HL-60/S4 treated with phorbol 12-myristate 13-acetate at 8.2 ng/mL for 4 days and 3 days (cell line): ENCODE data around the gene FAAP20.

Source experiments
- in situ Hi-C: fragments of 300-500 bp; cut with MboI; formaldehyde crosslinking; loops from 2 replicates; pipeline ENCODE4 v1.15.0; 2022; ENCODE audit warnings: low sequenced_read_pairs

FAAP20 gene, protein sequence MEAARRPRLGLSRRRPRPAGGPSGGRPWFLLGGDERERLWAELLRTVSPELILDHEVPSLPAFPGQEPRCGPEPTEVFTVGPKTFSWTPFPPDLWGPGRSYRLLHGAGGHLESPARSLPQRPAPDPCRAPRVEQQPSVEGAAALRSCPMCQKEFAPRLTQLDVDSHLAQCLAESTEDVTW

GRCh38 chr1:2194319-2194897, at the start of gene FAAP20:
Gene FAAP20, minus strand, starts transcription at chr1:2194772. Its CDS starts 23 bp downstream, at chr1:2194749.
- in situ Hi-C loops, result loop anchor here (10.0 to 25.0 kb wide), 2 partner anchors 180 to 343 kb away; partner anchors contain the start of genes HES5 and PANK4

DNA sequence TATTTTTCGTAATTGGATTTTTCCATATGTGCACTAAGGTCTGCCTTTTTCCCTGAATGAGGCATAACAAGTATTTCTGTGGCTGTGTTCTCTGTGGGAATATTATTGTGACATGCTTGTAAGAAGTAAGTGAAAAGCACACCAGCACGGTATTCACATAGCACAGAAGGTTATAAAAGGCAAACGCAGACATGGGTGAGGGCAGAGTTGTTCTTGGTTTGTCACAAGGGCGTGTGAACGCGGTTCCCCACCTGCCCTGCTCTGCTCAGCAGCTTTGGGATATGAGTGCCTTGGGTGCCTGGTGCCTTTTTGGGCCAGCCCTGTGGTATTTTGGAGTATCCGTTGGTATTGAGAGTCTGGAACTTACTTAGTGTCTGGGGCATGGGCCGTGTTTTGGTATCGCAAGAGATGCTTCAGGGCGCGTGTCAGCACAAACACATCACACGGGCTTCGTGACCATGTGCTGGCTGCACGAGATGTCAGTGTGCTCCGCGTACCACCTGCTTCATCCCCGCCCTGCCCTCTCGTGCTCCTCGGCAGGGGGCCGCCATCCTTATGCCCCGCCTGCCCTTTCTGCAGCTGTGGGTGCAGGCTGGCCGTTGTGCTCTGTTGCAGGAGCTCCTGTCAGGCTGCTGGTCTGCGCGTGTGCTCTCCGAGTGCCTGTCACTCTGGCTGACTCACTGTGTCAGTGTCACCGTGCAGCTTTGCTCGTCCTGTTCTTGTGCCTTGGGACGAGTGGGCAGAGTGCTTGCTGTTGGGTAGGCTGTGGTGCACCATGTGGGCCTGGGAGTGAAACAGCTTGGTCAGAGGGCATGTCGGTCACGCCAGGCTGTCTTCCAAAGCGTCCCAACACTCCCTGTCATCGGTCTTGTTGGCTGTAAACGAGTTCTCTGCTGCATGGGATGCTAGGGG, 48.5 kb upstream of the FAAP20 start:
- in situ Hi-C loops, result no loop called here

DNA sequence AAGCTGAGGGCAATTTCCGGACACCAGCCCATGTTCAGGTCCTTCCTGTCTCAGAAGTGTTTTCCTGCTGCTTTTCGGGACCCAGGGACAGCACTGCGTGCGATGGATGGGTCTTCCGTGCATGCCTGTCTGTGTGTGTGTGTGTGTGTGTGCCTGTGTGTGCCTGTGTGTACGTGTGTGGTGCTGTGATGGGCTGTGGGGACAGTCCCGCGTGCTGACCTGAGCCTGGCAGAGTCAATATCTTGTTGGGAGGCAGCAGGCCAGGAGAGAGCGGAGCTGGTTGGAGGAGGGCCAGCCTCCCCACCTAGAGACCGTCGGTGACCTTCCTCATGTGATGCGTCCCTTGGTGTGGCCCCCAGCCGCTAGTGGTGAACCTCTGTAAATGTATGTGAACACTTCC, 47.2 kb upstream of the FAAP20 start:
- in situ Hi-C loops, result no loop called here

GRCh38 chr1:2240270-2241156, 45.9 kb upstream of the FAAP20 start:
- in situ Hi-C loops, result no loop called here

DNA sequence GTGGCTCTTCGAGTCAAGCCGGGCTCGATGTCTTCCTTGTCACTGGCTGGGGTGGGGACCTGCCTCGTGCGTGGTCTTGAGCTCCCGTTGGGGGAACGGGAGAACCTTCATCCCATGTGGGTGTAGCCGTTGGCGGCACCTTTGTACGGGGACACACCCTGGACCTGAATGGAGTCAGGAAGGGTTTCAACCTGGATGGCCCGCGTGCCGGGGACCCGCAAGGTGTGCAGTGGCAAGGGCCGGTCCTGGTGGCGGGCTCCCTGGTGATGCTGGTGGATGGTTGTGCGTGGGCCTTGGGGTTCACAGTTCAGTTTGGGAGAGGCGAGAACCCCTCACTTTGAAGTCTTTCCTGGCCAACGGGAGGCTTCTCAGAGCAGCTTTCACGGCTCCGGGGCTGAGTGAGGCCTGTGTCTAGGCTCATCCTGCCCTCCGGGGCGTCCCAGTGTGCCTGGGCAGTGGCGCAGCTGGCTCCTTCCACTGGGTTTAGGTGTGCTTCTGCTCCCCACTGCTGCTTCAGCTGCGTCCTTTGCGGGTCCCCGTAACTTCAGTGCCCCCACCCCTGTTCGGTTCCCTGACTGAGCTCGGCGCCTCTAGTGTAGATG, 44.9 kb upstream of the FAAP20 start:
- in situ Hi-C loops, result no loop called here

DNA sequence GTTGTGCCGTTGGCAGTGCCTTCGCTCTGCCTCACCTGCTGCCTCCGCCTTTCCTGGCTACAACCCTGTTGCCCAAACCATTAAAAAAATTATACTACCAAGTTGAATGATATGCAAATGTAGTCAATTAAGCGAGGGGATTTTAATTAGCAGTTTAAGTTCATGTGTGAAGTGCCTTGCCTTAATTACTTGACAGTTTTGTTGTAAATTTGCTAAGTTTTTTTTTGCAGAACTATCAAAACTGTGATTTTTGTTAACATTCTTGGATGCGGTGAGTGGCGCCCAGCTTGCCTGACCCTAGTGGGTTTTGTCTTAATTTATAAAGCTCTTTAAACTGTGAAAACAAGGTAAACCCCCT, 44.4 kb upstream of the FAAP20 start:
- in situ Hi-C loops, result no loop called here

- in situ Hi-C loops, result no loop called here
Observed at GRCh38 chr1:2238361-2239012, 43.9 kb upstream of the FAAP20 start.

- in situ Hi-C loops, result no loop called here
Observed at GRCh38 chr1:2237773-2238172, 43.2 kb upstream of the FAAP20 start.

DNA sequence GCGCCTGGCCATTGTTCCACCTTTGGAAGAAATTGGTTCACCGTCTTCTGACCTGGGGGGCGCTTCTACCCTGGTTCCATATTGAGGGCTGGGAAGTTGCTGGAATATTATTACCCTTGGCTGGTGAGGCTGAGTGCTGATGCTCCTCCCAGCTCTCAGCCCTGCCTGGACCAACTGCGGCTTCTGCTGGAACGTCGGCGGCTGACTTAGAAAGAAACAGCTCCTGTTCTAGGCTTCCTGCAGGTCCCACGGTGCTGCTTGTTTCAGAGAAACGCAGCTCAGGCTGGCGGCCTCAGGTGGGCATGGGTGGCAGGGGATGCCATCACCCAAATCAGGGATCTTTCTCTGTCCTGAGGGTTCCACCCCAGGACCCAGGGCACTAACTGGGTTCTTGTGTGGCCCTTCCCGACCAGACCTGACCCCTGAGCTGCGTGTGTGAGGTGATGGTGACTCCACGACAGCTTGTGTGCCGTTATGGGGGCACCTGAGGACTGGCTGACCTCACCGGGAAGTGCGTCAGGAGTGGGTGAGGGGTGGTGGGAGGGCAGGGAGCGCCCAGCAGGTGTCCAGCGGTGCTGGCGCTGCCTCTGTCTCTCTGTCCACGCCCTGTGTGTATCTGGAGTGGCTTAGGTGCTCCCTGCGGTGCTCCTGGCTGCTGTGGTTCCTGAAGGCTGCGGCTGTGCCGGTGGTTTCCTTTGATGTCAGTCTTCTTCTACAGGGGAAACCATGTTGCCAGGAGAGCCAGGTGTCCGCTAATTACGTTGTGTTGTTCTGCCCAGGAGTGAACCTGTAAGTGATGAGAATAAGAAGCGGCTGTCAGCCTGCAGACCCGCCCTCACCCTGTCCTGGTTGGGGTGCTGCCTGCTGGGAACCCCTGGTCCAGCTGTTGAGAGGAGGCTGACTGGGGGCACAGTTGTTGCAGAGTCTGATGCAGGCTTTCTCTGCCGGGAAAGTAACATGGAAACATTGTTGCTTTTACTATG, 42.4 kb upstream of the FAAP20 start:
- in situ Hi-C loops, result no loop called here

DNA sequence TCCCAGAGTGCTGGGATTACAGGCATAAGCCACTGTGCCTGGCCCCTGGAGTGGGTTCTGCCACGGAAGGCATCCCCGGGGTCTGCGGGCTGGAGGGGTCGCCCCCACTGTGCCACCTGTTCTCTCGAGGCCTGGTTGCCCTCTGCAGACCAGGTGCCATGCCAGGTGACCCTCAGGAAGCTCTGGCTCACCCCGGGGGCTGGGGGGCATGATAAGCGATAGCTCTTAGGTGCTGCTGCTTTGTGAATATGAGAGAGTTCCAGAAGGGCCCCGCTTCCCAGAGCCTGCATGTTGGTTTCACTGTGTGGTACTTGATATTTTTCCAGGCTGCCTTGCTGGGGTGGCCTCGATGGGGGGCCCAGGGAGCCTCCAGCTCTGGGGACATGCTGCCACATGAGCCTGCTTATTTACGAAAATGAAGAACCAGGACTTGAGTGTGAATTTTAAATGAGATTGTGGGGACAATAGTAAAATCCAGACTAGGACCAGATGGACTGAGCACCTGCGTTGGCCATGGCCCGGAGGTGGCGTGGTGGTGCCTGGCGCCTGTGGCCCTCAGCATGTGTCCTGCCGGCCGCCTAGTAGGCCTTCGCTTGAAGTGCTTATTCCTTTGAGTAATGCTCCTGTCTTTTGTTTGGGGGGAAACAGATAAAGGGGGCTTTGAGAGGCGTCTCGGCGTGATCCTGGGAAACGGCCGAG, 40.9 kb upstream of the FAAP20 start:
- in situ Hi-C loops, result no loop called here

GRCh38 chr1:2234762-2235113, 40.2 kb upstream of the FAAP20 start:
- in situ Hi-C loops, result no loop called here

DNA sequence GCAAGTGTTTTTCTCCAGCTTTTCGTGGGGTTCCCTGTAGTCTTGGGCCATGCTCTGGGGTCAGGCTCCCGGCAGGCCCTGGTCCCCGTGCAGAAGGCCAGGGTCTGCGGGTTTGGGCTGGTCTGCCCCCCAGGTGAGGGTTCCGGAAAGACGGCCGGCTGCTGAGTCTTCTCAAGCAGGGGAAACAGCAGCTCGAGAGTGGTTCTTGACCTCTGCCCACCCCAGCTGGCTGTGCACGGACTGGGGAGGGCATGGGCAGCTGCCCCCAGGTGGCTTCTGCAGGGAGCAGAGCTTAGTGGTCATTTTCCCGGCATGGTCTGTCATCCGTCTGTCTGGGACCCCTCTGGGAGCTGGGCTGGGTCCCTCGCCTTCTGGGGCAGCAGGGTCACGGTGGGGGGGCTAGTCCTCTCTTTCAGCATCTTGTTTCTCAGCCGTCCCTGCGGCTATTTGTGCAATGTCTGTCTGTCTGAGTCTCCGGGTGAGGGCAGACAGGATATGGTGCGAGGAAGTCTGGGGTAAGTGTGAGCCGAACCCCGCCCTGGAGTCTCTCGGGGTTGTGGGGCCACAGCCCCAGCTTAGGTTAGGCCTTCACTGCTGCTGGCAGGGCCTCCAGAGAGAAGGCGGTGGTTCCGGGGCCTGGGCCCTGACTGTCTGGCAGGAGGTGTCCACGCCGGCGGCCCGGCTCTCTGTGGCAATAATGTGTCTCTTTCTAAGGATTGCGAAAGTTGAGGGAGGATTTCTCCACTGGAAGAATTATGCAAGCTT, 39.6 kb upstream of the FAAP20 start:
- in situ Hi-C loops, result no loop called here

GRCh38 chr1:2233468-2233867, 38.9 kb upstream of the FAAP20 start:
- in situ Hi-C loops, result no loop called here

DNA sequence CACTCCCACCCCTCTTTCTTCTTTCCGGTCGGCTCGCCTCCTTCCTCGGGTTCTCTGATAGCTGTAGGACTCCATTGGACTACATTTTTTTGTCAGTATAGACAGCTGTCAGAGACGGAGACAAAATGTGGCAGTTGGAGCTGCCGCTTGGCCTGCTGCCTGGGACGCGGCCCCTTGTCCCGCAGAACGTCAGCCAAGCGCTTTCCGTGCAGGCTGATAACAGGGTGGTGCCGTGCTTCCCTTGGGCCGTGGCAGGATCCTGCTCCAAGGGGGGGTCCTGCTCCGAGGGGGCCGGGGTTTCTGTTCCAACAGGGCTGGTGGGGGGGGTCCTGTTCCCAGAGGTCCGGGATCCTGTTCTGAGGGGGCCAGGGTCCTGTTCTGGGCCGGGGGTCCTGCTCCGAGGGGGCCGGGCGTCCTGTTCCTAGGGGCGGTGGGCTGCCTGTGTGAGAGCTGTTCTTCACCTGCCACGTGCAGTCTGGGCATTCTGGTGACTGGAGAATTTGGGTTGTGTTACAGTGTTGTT, 38.4 kb upstream of the FAAP20 start:
- in situ Hi-C loops, result no loop called here

GRCh38 chr1:2232255-2232915, 37.8 kb upstream of the FAAP20 start:
- in situ Hi-C loops, result no loop called here

- in situ Hi-C loops, result no loop called here
Observed at GRCh38 chr1:2231532-2232254, 37.1 kb upstream of the FAAP20 start.
